ENCODE data around the gene SRRM3.
"Not testable (repeated sequence)": the region's sequence is repeated elsewhere in the genome, so short reads cannot be mapped to it uniquely, and the experiment has no call there.

The SRRM3 gene

GRCh38 chr7:76220185-76221057, 18.7 kb downstream of the SRRM3 start:
- H3K4me3 ChIP-seq (ENCODE audit: low read length), result no peak overlapping the region
- H3K9me3 ChIP-seq (ENCODE audit: control insufficient read depth, low read length), result no peaks in the 10 kb centered on the region
- no peaks in the 10 kb centered on the region for H3K36me3 ChIP-seq (ENCODE audit: control insufficient read depth, insufficient read depth, low read length, severe bottlenecking)
- DNase-seq (ENCODE audit: low read depth), result peak; percentile 41
- no peak overlapping the region for H3K9ac ChIP-seq (ENCODE audit: low read length)
- H3K27me3 ChIP-seq (replicated peaks; ENCODE audit: control insufficient read depth, insufficient read depth, low read length), result peaks cover 41% of the 10 kb centered on the region
- H3K4me1 ChIP-seq (ENCODE audit: control insufficient read depth, insufficient read depth, low read length), result peaks cover 10% of the 10 kb centered on the region

- Histone ChIP-seq H3K36me3 (ENCODE audit: control insufficient read depth, insufficient read depth, low read length, severe bottlenecking) (no peaks in the 10 kb centered on the region), H3K27me3 (replicated peaks; ENCODE audit: control insufficient read depth, insufficient read depth, low read length) (peaks cover 36% of the 10 kb centered on the region), H3K4me3 (ENCODE audit: low read length) (no peak overlapping the region), H3K9ac (ENCODE audit: low read length) (no peak overlapping the region), H3K9me3 (ENCODE audit: control insufficient read depth, low read length) (no peaks in the 10 kb centered on the region), H3K4me1 (ENCODE audit: control insufficient read depth, insufficient read depth, low read length) (peaks cover 10% of the 10 kb centered on the region)
- no peak for DNase-seq (ENCODE audit: low read depth)
Measured at GRCh38 chr7:76222333-76222732, 20.6 kb downstream of the SRRM3 start.

GRCh38 chr7:76222839-76223238, 21.1 kb downstream of the SRRM3 start:
- no peak overlapping the region for H3K4me3 ChIP-seq (ENCODE audit: low read length)
- H3K9ac ChIP-seq (ENCODE audit: low read length), result no peak overlapping the region
- peaks cover 10% of the 10 kb centered on the region for H3K4me1 ChIP-seq (ENCODE audit: control insufficient read depth, insufficient read depth, low read length)
- peaks cover 36% of the 10 kb centered on the region for H3K27me3 ChIP-seq (replicated peaks; ENCODE audit: control insufficient read depth, insufficient read depth, low read length)
- no peak for DNase-seq (ENCODE audit: low read depth)
- no peaks in the 10 kb centered on the region for H3K9me3 ChIP-seq (ENCODE audit: control insufficient read depth, low read length)
- no peaks in the 10 kb centered on the region for H3K36me3 ChIP-seq (ENCODE audit: control insufficient read depth, insufficient read depth, low read length, severe bottlenecking)

GRCh38 chr7:76223286-76223972, 21.7 kb downstream of the SRRM3 start:
- DNase-seq (ENCODE audit: low read depth), result no peak
- Histone ChIP-seq H3K27me3 (replicated peaks; ENCODE audit: control insufficient read depth, insufficient read depth, low read length) (peaks cover 31% of the 10 kb centered on the region), H3K4me3 (ENCODE audit: low read length) (no peak overlapping the region), H3K4me1 (ENCODE audit: control insufficient read depth, insufficient read depth, low read length) (peaks cover 10% of the 10 kb centered on the region), H3K36me3 (ENCODE audit: control insufficient read depth, insufficient read depth, low read length, severe bottlenecking) (no peaks in the 10 kb centered on the region), H3K9ac (ENCODE audit: low read length) (no peak overlapping the region), H3K9me3 (ENCODE audit: control insufficient read depth, low read length) (no peaks in the 10 kb centered on the region)

- no peaks in the 10 kb centered on the region for H3K36me3 ChIP-seq (ENCODE audit: control insufficient read depth, insufficient read depth, low read length, severe bottlenecking)
- no peaks in the 10 kb centered on the region for H3K9me3 ChIP-seq (ENCODE audit: control insufficient read depth, low read length)
- no peak overlapping the region for H3K9ac ChIP-seq (ENCODE audit: low read length)
- peaks cover 10% of the 10 kb centered on the region for H3K4me1 ChIP-seq (ENCODE audit: control insufficient read depth, insufficient read depth, low read length)
- no peak for DNase-seq (ENCODE audit: low read depth)
- H3K27me3 ChIP-seq (replicated peaks; ENCODE audit: control insufficient read depth, insufficient read depth, low read length), result peaks cover 26% of the 10 kb centered on the region
- H3K4me3 ChIP-seq (ENCODE audit: low read length), result no peak overlapping the region
Measured at GRCh38 chr7:76224695-76225094, 23.0 kb downstream of the SRRM3 start.

- no peaks in the 10 kb centered on the region for H3K9me3 ChIP-seq (ENCODE audit: control insufficient read depth, low read length)
- no peak overlapping the region for H3K9ac ChIP-seq (ENCODE audit: low read length)
- H3K4me1 ChIP-seq (ENCODE audit: control insufficient read depth, insufficient read depth, low read length), result peaks cover 6% of the 10 kb centered on the region
- no peaks in the 10 kb centered on the region for H3K36me3 ChIP-seq (ENCODE audit: control insufficient read depth, insufficient read depth, low read length, severe bottlenecking)
- H3K4me3 ChIP-seq (ENCODE audit: low read length), result no peak overlapping the region
- H3K27me3 ChIP-seq (replicated peaks; ENCODE audit: control insufficient read depth, insufficient read depth, low read length), result peaks cover 32% of the 10 kb centered on the region
- peak; percentile 48 for DNase-seq (ENCODE audit: low read depth)
Measured at GRCh38 chr7:76225379-76225778, 23.7 kb downstream of the SRRM3 start.

GRCh38 chr7:76225951-76226350, 24.3 kb downstream of the SRRM3 start:
- Histone ChIP-seq H3K9me3 (ENCODE audit: control insufficient read depth, low read length) (no peaks in the 10 kb centered on the region), H3K27me3 (replicated peaks; ENCODE audit: control insufficient read depth, insufficient read depth, low read length) (peaks cover 36% of the 10 kb centered on the region), H3K4me1 (ENCODE audit: control insufficient read depth, insufficient read depth, low read length) (peaks cover under 1% of the 10 kb centered on the region), H3K4me3 (ENCODE audit: low read length) (no peak overlapping the region), H3K36me3 (ENCODE audit: control insufficient read depth, insufficient read depth, low read length, severe bottlenecking) (no peaks in the 10 kb centered on the region), H3K9ac (ENCODE audit: low read length) (no peak overlapping the region)
- DNase-seq (ENCODE audit: low read depth), result no peak

GRCh38 chr7:76226878-76227423, 25.3 kb downstream of the SRRM3 start:
- H3K27me3 ChIP-seq (replicated peaks; ENCODE audit: control insufficient read depth, insufficient read depth, low read length), result peaks cover 46% of the 10 kb centered on the region
- H3K9me3 ChIP-seq (ENCODE audit: control insufficient read depth, low read length); H3K4me3 ChIP-seq (ENCODE audit: low read length); H3K36me3 ChIP-seq (ENCODE audit: control insufficient read depth, insufficient read depth, low read length, severe bottlenecking); H3K4me1 ChIP-seq (ENCODE audit: control insufficient read depth, insufficient read depth, low read length); H3K9ac ChIP-seq (ENCODE audit: low read length); DNase-seq (ENCODE audit: low read depth): not testable (repeated sequence)

- H3K4me1 ChIP-seq (ENCODE audit: control insufficient read depth, insufficient read depth, low read length), result no peaks in the 10 kb centered on the region
- no peaks in the 10 kb centered on the region for H3K9me3 ChIP-seq (ENCODE audit: control insufficient read depth, low read length)
- H3K9ac ChIP-seq (ENCODE audit: low read length), result no peak overlapping the region
- peaks cover 58% of the 10 kb centered on the region for H3K27me3 ChIP-seq (replicated peaks; ENCODE audit: control insufficient read depth, insufficient read depth, low read length)
- DNase-seq (ENCODE audit: low read depth), result no peak
- H3K4me3 ChIP-seq (ENCODE audit: low read length), result no peak overlapping the region
- H3K36me3 ChIP-seq (ENCODE audit: control insufficient read depth, insufficient read depth, low read length, severe bottlenecking), result no peaks in the 10 kb centered on the region
Measured at GRCh38 chr7:76230214-76230613, 28.5 kb downstream of the SRRM3 start.

- Histone ChIP-seq H3K4me3 (ENCODE audit: low read length) (no peak overlapping the region), H3K9me3 (ENCODE audit: control insufficient read depth, low read length) (no peaks in the 10 kb centered on the region), H3K36me3 (ENCODE audit: control insufficient read depth, insufficient read depth, low read length, severe bottlenecking) (no peaks in the 10 kb centered on the region), H3K27me3 (replicated peaks; ENCODE audit: control insufficient read depth, insufficient read depth, low read length) (peaks cover 53% of the 10 kb centered on the region), H3K4me1 (ENCODE audit: control insufficient read depth, insufficient read depth, low read length) (no peaks in the 10 kb centered on the region), H3K9ac (ENCODE audit: low read length) (no peak overlapping the region)
- no peak for DNase-seq (ENCODE audit: low read depth)
Measured at GRCh38 chr7:76231071-76231470, 29.4 kb downstream of the SRRM3 start.

- no peak overlapping the region for H3K9ac ChIP-seq (ENCODE audit: low read length)
- H3K4me1 ChIP-seq (ENCODE audit: control insufficient read depth, insufficient read depth, low read length), result no peaks in the 10 kb centered on the region
- H3K27me3 ChIP-seq (replicated peaks; ENCODE audit: control insufficient read depth, insufficient read depth, low read length), result peaks cover 54% of the 10 kb centered on the region
- H3K36me3 ChIP-seq (ENCODE audit: control insufficient read depth, insufficient read depth, low read length, severe bottlenecking), result no peaks in the 10 kb centered on the region
- no peaks in the 10 kb centered on the region for H3K9me3 ChIP-seq (ENCODE audit: control insufficient read depth, low read length)
- DNase-seq (ENCODE audit: low read depth), result no peak
- H3K4me3 ChIP-seq (ENCODE audit: low read length), result no peak overlapping the region
Measured at GRCh38 chr7:76231583-76231982, 29.9 kb downstream of the SRRM3 start.
